Trophoblast cell (in vitro differentiated cells and primary cell): ENCODE data around the gene ALOX15B.

ENCODE experiments used
- DNase-seq, 2 donors: peaks; one replicate each; pipeline ENCODE4 v3.0.0-alpha.2; 2016
- H2AFZ ChIP-seq: 2 replicates; pipeline ENCODE4 v1.6.1; 2013; ENCODE audit warnings: low read length, moderate library complexity, mild to moderate bottlenecking; ENCODE audit not compliant: insufficient read depth, poor library complexity
- H2AK5ac ChIP-seq: 2 replicates; pipeline ENCODE4 v1.6.1; 2013; ENCODE audit warnings: mild to moderate bottlenecking, low read length
- H2BK120ac ChIP-seq: 2 replicates; pipeline ENCODE4 v1.6.1; 2013; ENCODE audit warnings: low read length, mild to moderate bottlenecking, moderate library complexity; ENCODE audit not compliant: insufficient read depth, poor library complexity
- H2BK12ac ChIP-seq: 2 replicates; pipeline ENCODE4 v1.6.1; 2013; ENCODE audit warnings: mild to moderate bottlenecking, low read length, moderate library complexity
- H2BK5ac ChIP-seq: 2 replicates; pipeline ENCODE4 v1.6.1; 2013; ENCODE audit warnings: low read length, low read depth, moderate library complexity, mild to moderate bottlenecking; ENCODE audit not compliant: poor library complexity
- H3K14ac ChIP-seq: 2 replicates; pipeline ENCODE4 v1.6.1; 2013; ENCODE audit warnings: mild to moderate bottlenecking, low read length
- H3K18ac ChIP-seq: 2 replicates; pipeline ENCODE4 v1.6.1; 2013; ENCODE audit warnings: mild to moderate bottlenecking, low read length
- H3K23ac ChIP-seq: 2 replicates; pipeline ENCODE4 v1.6.1; 2013; ENCODE audit warnings: low read length
- H3K27ac ChIP-seq: 2 replicates; pipeline ENCODE4 v1.5.1; 2013; ENCODE audit warnings: low read depth, mild to moderate bottlenecking, inconsistent platforms, low read length, moderate library complexity
- H3K27me3 ChIP-seq: 2 replicates; pipeline ENCODE4 v1.6.1; 2013; ENCODE audit warnings: inconsistent platforms, mild to moderate bottlenecking, low read length, moderate library complexity; ENCODE audit not compliant: insufficient read depth
- H3K36me3 ChIP-seq, 2 experiments: 1 replicate in 1 of 2; 2 replicates in 1 of 2; pipeline ENCODE4 v1.6.1; 2013; ENCODE audit warnings: low read length in 2 of 2, mild to moderate bottlenecking in 2 of 2, moderate library complexity in 1 of 2; ENCODE audit not compliant: insufficient read depth in 2 of 2, control insufficient read depth in 1 of 2
- H3K4ac ChIP-seq: 2 replicates; pipeline ENCODE4 v1.6.1; 2013; ENCODE audit warnings: low read depth, mild to moderate bottlenecking, low read length, moderate library complexity
- H3K4me1 ChIP-seq, 2 experiments: 1 replicate in 1 of 2; 2 replicates in 1 of 2; pipeline ENCODE4 v1.6.1; 2013; ENCODE audit warnings: low read length in 2 of 2, mild to moderate bottlenecking in 2 of 2, moderate library complexity in 1 of 2; ENCODE audit not compliant: insufficient read depth in 2 of 2, control insufficient read depth in 1 of 2
- H3K4me2 ChIP-seq: 2 replicates; pipeline ENCODE4 v1.6.1; 2013; ENCODE audit warnings: inconsistent platforms, mild to moderate bottlenecking, low read length, moderate library complexity
- H3K4me3 ChIP-seq: 2 replicates; pipeline ENCODE4 v1.5.1; 2013; ENCODE audit warnings: mild to moderate bottlenecking, low read depth, low read length, inconsistent platforms
- H3K79me1 ChIP-seq: one replicate; pipeline ENCODE4 v1.6.1; 2013; ENCODE audit warnings: low read length
- H3K79me2 ChIP-seq: 2 replicates; pipeline ENCODE4 v1.6.1; 2013; ENCODE audit warnings: low read length, mild to moderate bottlenecking; ENCODE audit not compliant: control insufficient read depth, insufficient read depth, poor library complexity
- H3K9ac ChIP-seq: 2 replicates; pipeline ENCODE4 v1.6.1; 2013; ENCODE audit warnings: mild to moderate bottlenecking, low read length
- H3K9me3 ChIP-seq: 2 replicates; pipeline ENCODE4 v1.6.1; 2013; ENCODE audit warnings: low read depth, mild to moderate bottlenecking, control low read depth, inconsistent platforms, low read length; ENCODE audit not compliant: insufficient read depth
- H4K12ac ChIP-seq: 2 replicates; pipeline ENCODE4 v1.6.1; 2013; ENCODE audit warnings: low read depth, mild to moderate bottlenecking, low read length, moderate library complexity
- H4K8ac ChIP-seq: 2 replicates; pipeline ENCODE4 v1.6.1; 2013; ENCODE audit warnings: low read depth, mild to moderate bottlenecking, low read length, moderate library complexity
- H4K91ac ChIP-seq: one replicate; pipeline ENCODE4 v1.6.1; 2013; ENCODE audit warnings: low read depth, mild to moderate bottlenecking, low read length, moderate library complexity
- WGBS: extraction: QIAGEN DNeasy Blood & Tissue Kit; methylation state at CpG from one replicate; pipeline ENCODE4 v1.1.7; 2013; ENCODE audit warnings: missing lambda C conversion rate; ENCODE audit not compliant: insufficient read length, insufficient coverage; ENCODE audit errors: extremely low coverage; 5-methylcytosine and 5-hydroxymethylcytosine counted together

Gene ALOX15B

DNA sequence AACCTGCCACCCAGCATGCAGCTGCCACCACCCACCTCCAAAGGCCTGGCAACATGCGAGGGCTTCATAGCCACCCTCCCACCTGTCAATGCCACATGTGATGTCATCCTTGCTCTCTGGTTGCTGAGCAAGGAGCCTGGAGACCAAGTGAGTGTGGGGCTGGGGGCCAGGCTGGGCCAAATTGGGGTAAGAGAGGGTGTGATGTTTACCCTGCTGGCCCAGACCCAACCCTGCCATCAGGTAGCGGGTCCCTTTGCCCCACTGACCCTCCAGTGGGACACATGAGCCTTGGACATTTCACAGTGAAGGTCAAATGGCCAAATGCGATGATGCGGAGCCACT, 8.9 kb downstream of the ALOX15B start:
- Histone ChIP-seq H3K4me2 (no peak overlapping the region), H4K8ac (no peak overlapping the region), H3K18ac (no peak overlapping the region), H3K36me3 (no peaks in the 10 kb centered on the region), H3K4me1 (no peaks in the 10 kb centered on the region), H3K23ac (no peak overlapping the region), H3K27ac (no peak overlapping the region), H3K4me3 (no peak overlapping the region), H3K9me3 (peaks cover 4% of the 10 kb centered on the region), H3K9ac (no peak overlapping the region), H3K4ac (no peak overlapping the region), H3K79me2 (no peaks in the 10 kb centered on the region), H4K12ac (no peak overlapping the region), H2BK120ac (no peak overlapping the region), H4K91ac (no peak overlapping the region), H2AFZ (no peak overlapping the region), H3K27me3 (no peaks in the 10 kb centered on the region), H2AK5ac (no peak overlapping the region), H2BK5ac (no peak overlapping the region), H3K79me1 (no peaks in the 10 kb centered on the region), H3K14ac (no peak overlapping the region), H2BK12ac (no peak overlapping the region)
- WGBS, result no CpG with 5 or more reads among the region's 4 CpGs
- no peak for DNase-seq

DNA sequence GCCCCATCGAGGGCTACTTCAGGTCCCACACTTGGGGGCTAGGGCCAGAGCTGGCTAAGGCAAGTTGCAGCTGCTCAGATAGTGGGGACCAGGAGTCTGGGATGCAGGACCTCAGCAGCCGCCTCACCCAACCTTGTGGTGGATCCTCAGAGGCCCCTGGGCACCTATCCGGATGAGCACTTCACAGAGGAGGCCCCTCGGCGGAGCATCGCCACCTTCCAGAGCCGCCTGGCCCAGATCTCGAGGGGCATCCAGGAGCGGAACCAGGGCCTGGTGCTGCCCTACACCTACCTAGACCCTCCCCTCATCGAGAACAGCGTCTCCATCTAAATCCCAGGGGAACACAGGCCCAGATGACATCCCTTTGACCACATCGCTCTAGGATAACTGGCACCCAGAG, 9.4 kb downstream of the ALOX15B start:
- H3K27me3 ChIP-seq, result no peaks in the 10 kb centered on the region
- H2AK5ac ChIP-seq, result no peak overlapping the region
- H3K14ac ChIP-seq, result no peak overlapping the region
- H2BK120ac ChIP-seq, result no peak overlapping the region
- H3K9me3 ChIP-seq, result peaks cover 4% of the 10 kb centered on the region
- no peaks in the 10 kb centered on the region for H3K79me1 ChIP-seq
- H3K27ac ChIP-seq, result no peak overlapping the region
- H3K4ac ChIP-seq, result no peak overlapping the region
- H4K91ac ChIP-seq, result no peak overlapping the region
- H4K12ac ChIP-seq, result no peak overlapping the region
- no peak overlapping the region for H3K4me2 ChIP-seq
- H4K8ac ChIP-seq, result no peak overlapping the region
- H3K23ac ChIP-seq, result no peak overlapping the region
- H3K79me2 ChIP-seq, result no peaks in the 10 kb centered on the region
- no peak overlapping the region for H3K9ac ChIP-seq
- H2AFZ ChIP-seq, result no peak overlapping the region
- H2BK12ac ChIP-seq, result no peak overlapping the region
- WGBS, result no CpG with 5 or more reads among the region's 12 CpGs
- no peaks in the 10 kb centered on the region for H3K36me3 ChIP-seq
- H3K4me3 ChIP-seq, result no peak overlapping the region
- H3K4me1 ChIP-seq, result no peaks in the 10 kb centered on the region
- no peak overlapping the region for H3K18ac ChIP-seq
- DNase-seq, result no peak
- H2BK5ac ChIP-seq, result no peak overlapping the region

DNA sequence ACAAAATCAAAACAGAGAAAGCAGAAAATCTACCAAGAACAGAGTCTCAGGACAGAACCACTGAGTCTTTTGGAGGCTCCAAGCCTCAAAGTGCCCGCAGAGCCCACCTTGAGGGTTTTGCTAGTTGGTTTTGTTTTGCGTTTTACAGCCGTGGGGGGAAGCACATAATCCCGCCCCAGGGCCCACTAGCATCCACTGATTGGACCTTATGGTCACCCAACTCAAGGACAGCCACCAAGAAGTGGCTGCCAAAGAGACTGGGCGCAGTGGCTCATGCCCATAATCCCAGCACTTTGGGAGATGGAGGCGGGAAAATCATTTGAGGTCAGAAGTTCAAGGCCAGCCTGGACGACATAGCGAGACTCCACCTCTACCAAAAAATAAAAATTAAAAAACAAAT, 9.9 kb downstream of the ALOX15B start:
- H4K91ac ChIP-seq, result no peak overlapping the region
- H4K12ac ChIP-seq, result no peak overlapping the region
- H3K27ac ChIP-seq, result no peak overlapping the region
- H3K79me1 ChIP-seq, result no peaks in the 10 kb centered on the region
- H2BK12ac ChIP-seq, result no peak overlapping the region
- H3K27me3 ChIP-seq, result no peaks in the 10 kb centered on the region
- H2AK5ac ChIP-seq, result no peak overlapping the region
- no peak overlapping the region for H2BK5ac ChIP-seq
- no peaks in the 10 kb centered on the region for H3K79me2 ChIP-seq
- no peak overlapping the region for H3K23ac ChIP-seq
- no peak overlapping the region for H3K4me3 ChIP-seq
- H3K4ac ChIP-seq, result no peak overlapping the region
- H4K8ac ChIP-seq, result no peak overlapping the region
- no peaks in the 10 kb centered on the region for H3K4me1 ChIP-seq
- peaks cover 4% of the 10 kb centered on the region for H3K9me3 ChIP-seq
- no peak overlapping the region for H3K18ac ChIP-seq
- no peak overlapping the region for H3K14ac ChIP-seq
- WGBS, result no CpG with 5 or more reads among the region's 8 CpGs
- DNase-seq, result no peak
- no peak overlapping the region for H3K9ac ChIP-seq
- H2AFZ ChIP-seq, result no peak overlapping the region
- no peak overlapping the region for H2BK120ac ChIP-seq
- no peak overlapping the region for H3K4me2 ChIP-seq
- H3K36me3 ChIP-seq, result no peaks in the 10 kb centered on the region

DNA sequence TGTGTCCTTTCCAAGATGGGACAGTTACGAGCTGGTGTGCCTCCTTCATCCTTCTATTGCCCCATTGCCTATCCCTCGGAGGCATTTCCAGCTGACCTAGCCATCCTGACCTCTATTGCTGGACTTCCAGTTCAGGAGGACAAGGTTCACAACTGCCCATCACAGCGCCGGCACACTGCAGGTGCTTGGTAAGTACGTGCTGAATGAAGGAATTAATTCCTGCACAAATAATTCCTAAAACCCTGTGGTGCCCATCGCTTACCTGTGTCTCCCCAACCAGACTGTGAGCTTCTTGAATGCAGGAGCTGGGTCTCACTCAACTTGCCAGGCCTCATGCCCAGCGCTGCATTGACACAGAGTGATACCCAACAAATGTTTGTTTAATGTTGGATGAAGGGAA, 13.0 kb downstream of the ALOX15B start:
- H2BK12ac ChIP-seq, result no peak overlapping the region
- no peak overlapping the region for H3K23ac ChIP-seq
- H3K36me3 ChIP-seq, result no peaks in the 10 kb centered on the region
- no peak overlapping the region for H3K14ac ChIP-seq
- no peak overlapping the region for H4K91ac ChIP-seq
- no peak overlapping the region for H2BK120ac ChIP-seq
- no peak overlapping the region for H3K18ac ChIP-seq
- H3K9me3 ChIP-seq, result no peaks in the 10 kb centered on the region
- no CpG with 5 or more reads among the region's 7 CpGs for WGBS
- H3K4me1 ChIP-seq, result peaks cover 0 to 3% of the 10 kb centered on the region in 2 experiments
- no peak overlapping the region for H2AFZ ChIP-seq
- H3K27me3 ChIP-seq, result no peaks in the 10 kb centered on the region
- H4K12ac ChIP-seq, result no peak overlapping the region
- H3K9ac ChIP-seq, result no peak overlapping the region
- H3K27ac ChIP-seq, result no peak overlapping the region
- H3K4me3 ChIP-seq, result no peak overlapping the region
- H4K8ac ChIP-seq, result no peak overlapping the region
- H3K79me2 ChIP-seq, result no peaks in the 10 kb centered on the region
- DNase-seq, result no peak
- H3K4ac ChIP-seq, result no peak overlapping the region
- no peak overlapping the region for H3K4me2 ChIP-seq
- H2BK5ac ChIP-seq, result no peak overlapping the region
- peaks cover 3% of the 10 kb centered on the region for H3K79me1 ChIP-seq
- no peak overlapping the region for H2AK5ac ChIP-seq
